HCEC 1CT (cell line): Measurements from ENCODE around the gene ZBTB7B.

Source experiments
- DNase-seq: peaks from one replicate; pipeline ENCODE4 v3.0.0-alpha.2; 2017

ZBTB7B gene

DNA sequence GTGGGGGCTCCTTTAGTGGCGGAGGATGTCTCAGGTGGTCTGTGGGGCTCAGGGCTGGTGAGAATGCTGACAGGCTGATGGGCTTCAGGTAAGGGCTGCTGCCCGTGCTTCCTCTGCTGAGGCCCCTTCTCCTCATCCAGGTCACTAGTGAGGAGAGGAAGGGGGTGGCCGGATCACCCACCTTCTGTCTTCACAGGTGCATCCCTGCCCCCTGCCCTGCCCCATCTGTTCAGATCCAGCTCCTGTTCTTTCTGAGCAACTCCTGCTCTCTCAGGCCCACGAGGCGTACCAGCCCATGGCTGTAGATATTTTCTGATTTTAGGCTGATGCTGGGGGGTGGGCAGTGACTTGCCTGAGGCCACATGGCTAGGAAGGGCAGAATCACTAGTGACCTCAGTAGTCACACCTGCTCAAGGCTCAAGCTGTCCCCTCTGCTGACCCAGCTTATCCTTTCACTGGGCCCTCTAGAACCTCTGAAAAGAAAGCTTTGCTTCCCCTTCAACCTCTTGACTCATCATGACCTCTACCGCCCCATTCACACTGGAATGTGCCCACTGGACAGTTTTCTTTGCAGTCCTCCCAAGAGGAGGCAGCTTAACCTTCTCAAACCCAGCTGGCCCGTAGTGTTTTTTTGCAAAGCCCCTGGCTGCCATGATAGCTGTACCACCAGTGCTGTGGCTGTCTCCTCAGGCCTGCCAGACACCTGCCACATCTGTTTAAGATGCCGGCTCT lies 16.2 kb downstream of the ZBTB7B start:
- peak; percentile 25 for DNase-seq

- DNase-seq: no peak
These were observed 17.0 kb downstream of the ZBTB7B start for GRCh38 chr1:155019377-155020245.

GRCh38 chr1:155022136-155022926 lies 19.7 kb downstream of the ZBTB7B start:
- no peak for DNase-seq

DNA sequence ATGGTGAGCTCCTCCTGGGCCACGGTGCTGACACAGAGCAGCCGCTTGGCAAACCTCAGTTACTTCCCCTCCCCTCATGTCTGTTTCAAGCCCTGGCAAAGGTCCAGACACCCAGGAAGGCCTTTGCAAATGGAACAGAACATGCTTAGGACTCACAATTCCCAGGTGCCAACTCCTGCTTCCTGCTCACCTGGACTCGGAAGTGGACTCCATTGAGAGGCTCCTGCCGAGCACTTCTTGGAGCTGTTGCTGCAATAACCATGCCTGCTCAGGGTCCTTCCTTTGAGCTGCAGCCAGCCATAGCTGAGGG lies 20.3 kb downstream of the ZBTB7B start:
- DNase-seq: no peak

- DNase-seq: no peak
These were observed 21.0 kb downstream of the ZBTB7B start for GRCh38 chr1:155023627-155024026.

DNA sequence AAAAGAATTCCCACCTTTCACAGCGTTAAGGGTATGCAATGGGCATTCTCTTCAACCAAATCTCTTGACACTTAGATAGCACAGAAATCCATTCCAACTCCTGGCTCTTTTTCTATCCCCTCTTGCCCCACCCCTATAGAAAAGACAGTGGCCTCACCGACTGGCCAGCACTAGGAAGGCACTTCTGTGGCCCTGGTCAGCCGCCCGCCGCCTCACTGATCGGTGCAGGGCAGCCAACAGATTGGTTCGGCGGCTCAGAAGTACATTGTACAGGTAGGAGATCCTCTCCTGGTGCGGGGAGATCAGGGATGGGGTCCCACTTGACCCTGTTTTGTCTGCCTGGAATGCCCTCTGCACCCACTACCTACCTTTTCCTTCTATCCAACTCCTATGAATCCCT lies 21.7 kb downstream of the ZBTB7B start:
- no peak for DNase-seq

DNA sequence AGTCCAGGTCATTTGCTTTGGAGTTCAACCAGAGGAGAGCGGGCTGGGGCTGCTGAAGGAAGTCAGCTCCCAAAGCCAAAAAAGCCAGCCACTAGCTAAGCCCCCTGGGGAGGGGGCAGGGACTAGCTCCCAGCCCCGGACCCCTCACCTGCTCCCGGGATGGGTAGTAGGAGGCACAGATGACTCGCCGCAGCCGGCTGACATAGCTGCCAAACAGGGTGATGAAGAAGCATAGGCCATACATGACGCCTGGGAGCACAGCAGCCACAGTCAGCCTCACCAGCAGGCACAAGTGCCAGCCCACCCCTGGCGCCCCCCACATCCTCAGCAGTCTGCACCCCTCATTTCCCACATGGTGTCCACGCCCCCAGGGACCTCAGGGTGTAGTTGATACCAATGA lies 23.6 kb downstream of the ZBTB7B start:
- no peak for DNase-seq

- DNase-seq: no peak
These were observed 24.0 kb downstream of the ZBTB7B start for GRCh38 chr1:155026588-155026987.

DNA sequence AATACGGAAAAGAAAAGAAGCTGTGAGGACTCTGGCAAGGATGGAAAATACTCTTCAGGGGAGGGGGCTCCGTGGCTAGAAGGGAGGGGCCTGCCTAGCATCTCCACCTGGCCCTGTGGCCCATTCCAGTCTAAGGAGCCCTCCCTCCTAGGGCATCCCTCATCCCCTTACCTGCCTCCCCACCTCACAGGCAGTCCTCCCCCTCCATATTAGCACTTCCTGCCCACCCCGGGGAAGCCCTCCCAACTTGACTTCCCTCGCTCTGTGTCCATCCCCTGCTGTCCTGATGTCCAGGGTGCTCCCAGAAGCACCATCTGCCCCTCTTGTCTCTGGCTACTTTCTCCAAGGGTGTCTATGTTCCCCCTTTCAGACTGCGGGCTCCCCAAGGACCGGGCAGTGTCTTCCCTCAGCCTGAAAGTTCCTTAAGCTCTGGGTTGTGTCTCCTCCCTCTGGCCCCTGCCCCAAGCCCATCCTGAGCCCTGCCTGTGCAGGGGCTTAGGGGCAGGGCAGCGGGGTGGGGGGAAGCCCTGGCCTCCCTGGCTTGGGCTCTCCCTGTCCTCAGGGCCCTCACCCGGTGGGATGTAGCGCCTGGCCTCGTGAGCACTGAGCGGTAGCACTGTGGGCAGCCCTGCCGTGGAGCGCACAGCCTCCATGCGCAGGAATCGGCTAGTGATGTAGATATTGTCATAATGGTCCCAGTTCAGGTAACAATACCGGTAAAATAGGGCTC lies 27.1 kb downstream of the ZBTB7B start:
- DNase-seq: no peak

DNA sequence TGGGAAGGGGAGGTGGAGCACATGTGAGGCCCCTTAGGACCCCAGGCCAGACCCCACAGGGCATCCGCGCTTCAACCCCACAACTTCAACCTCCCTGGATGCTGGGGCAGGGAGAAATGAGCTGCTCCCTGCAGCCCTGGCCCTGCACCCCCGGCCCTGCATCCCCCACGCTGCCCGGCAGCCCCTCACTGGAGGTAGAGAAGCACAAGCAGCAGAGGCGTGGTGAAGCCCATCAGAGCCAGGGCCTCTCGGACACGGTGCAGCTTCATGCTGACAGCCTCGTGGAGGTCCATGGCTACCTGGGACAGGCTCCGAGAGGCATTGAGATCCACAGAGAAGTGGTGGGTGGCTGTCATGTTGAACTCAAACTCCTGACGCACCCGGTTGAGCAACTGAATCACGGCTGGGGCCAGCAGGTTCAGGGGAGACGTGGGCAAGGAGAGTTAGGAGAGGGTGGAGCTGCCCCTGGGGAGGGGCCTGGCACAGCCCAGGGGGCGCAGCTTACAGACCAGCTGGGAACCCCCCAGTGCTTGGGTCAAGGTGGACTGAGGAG lies 27.7 kb downstream of the ZBTB7B start:
- DNase-seq: no peak

- no peak for DNase-seq
These were observed 28.3 kb downstream of the ZBTB7B start for GRCh38 chr1:155030899-155031298.

DNA sequence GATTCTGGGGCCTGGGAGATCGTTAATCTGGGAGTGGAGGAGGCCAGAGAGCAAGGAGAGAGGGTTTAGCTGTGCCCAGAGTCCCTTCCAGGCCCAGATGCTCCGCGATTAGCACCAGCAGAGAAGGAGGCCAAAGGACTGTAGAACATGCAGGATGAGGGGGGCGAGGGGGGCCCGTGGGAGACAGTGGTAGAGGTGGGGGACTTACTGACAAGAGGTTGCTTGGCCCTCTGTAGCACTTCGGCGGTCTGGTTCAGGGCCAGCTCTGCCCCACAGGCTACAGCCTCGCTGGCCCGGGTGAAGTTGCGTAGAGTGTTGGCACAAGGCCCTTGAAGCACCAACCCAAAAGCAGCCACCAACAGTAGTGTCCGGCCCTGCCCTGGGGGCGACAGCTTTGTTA lies 30.3 kb downstream of the ZBTB7B start:
- no peak for DNase-seq

GRCh38 chr1:155033524-155033923 lies 30.9 kb downstream of the ZBTB7B start, which contains the start of the genes DCST1 and DCST2:
DCST1 (plus strand) TSS chr1:155033824; CDS start chr1:155034037, 213 bp downstream.
DCST2 (minus strand) TSS chr1:155033781; CDS start chr1:155033701, 80 bp downstream.
- no peak for DNase-seq

- DNase-seq: no peak
These were observed 32.0 kb downstream of the ZBTB7B start for GRCh38 chr1:155034318-155035208.

- no peak for DNase-seq
These were observed 33.3 kb downstream of the ZBTB7B start for GRCh38 chr1:155035936-155036335.

DNA sequence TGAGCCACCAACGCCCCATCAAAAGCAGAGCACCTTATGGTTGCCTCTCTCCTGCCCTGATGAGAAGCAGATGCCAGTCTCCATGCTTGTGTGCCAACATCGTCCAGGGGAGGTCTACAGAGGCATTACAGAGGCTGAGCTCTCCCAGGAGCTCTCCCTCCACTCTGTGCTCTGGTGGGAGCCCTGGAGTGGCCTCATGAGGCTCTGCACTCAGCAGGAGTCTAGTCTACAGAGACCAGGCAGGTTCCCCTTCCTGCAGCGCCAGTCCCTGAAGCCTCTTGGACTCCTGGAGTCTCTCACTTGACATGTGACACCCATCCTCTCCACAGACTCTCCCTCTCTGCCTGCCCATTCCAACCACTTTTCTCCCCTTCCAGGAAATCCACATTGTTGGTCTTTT lies 34.4 kb downstream of the ZBTB7B start:
- DNase-seq: no peak

GRCh38 chr1:155037851-155038441 lies 35.3 kb downstream of the ZBTB7B start:
- DNase-seq: no peak

- peak; percentile 41 for DNase-seq
These were observed 36.2 kb downstream of the ZBTB7B start for GRCh38 chr1:155038602-155039307.

- no peak for DNase-seq
These were observed 36.7 kb downstream of the ZBTB7B start for GRCh38 chr1:155039308-155039669.
